ENCODE results near the gene RLN3.

GRCh38 chr19:14061081-14061749, 33.3 kb downstream of the RLN3 start:
- TF ChIP-seq YY1 (IDR thresholded peaks at IDR 0.05; ENCODE audit: insufficient read depth, insufficient read length), result no peak
- no peak for TF ChIP-seq SUZ12 (IDR thresholded peaks at IDR 0.05; ENCODE audit: extremely low read depth, insufficient read depth, insufficient read length)
